ENCODE measurements around the gene FST. TPM values are rescaled to one million over a fixed set of nuclear protein-coding genes. Genes with fewer than 3 reads are reported as not detected.

The FST gene
- total RNA-seq, 1 donor from 2014 or later = 76.1 TPM

GRCh38 chr5:53473633-53474032 is 6.8 kb upstream of the FST start:
- DNase-seq (ENCODE audit: low spot score) = no peak

GRCh38 chr5:53475320-53475719 is 5.1 kb upstream of the FST start:
- DNase-seq (ENCODE audit: low spot score) = no peak

GRCh38 chr5:53476019-53476418 is 4.4 kb upstream of the FST start:
- DNase-seq (ENCODE audit: low spot score) = no peak

GRCh38 chr5:53476531-53477480 is 3.6 kb upstream of the FST start:
- no peak for DNase-seq (ENCODE audit: low spot score)

GRCh38 chr5:53478411-53479044 is 1.9 kb upstream of the FST start:
- DNase-seq (ENCODE audit: low spot score) = peak; percentile 83

- DNase-seq (ENCODE audit: low spot score) = no peak
These were observed 1.3 kb upstream of the FST start for GRCh38 chr5:53479045-53479589.

- DNase-seq (ENCODE audit: low spot score) = peak; percentile 70
These were observed 626 bp upstream of the FST start for GRCh38 chr5:53479590-53480415.

GRCh38 chr5:53481159-53481886 is 894 bp downstream of the FST start:
- DNase-seq (ENCODE audit: low spot score) = peak; percentile 47

- peak; percentile 68 for DNase-seq (ENCODE audit: low spot score)
These were observed 1.7 kb downstream of the FST start for GRCh38 chr5:53481887-53482716.

GRCh38 chr5:53482717-53483638 is 2.5 kb downstream of the FST start:
- peak; percentile 42 for DNase-seq (ENCODE audit: low spot score)

GRCh38 chr5:53487436-53487835 is 7.0 kb downstream of the FST start:
- no peak for DNase-seq (ENCODE audit: low spot score)

- no peak for DNase-seq (ENCODE audit: low spot score)
These were observed 7.8 kb downstream of the FST start for GRCh38 chr5:53488195-53488722.

- DNase-seq (ENCODE audit: low spot score) = no peak
These were observed 10.3 kb downstream of the FST start for GRCh38 chr5:53490747-53491146.

- DNase-seq (ENCODE audit: low spot score) = no peak
These were observed 20.6 kb downstream of the FST start for GRCh38 chr5:53501054-53501453.

- peak; percentile 15 for DNase-seq (ENCODE audit: low spot score)
These were observed 23.3 kb downstream of the FST start for GRCh38 chr5:53503562-53504218.

GRCh38 chr5:53507013-53507412 is 26.6 kb downstream of the FST start:
- DNase-seq (ENCODE audit: low spot score) = no peak

- DNase-seq (ENCODE audit: low spot score) = no peak
These were observed 27.7 kb downstream of the FST start for GRCh38 chr5:53508125-53508524.

GRCh38 chr5:53512539-53512938 is 32.1 kb downstream of the FST start:
- no peak for DNase-seq (ENCODE audit: low spot score)

Data from umbilical cord (tissue), 2 donors.